HG03025 (cell line): ENCODE measurements around the gene E4F1.
"Not testable (repeated sequence)": the region's sequence is repeated elsewhere in the genome, so short reads cannot be mapped to it uniquely, and the experiment has no call there.

Experiments
- ATAC-seq: cut with Tn5 transposase; IDR thresholded peaks from one replicate; pipeline ENCODE4 v1.9.1; 2021; ENCODE audit warnings: mild to moderate bottlenecking, moderate library complexity; ENCODE audit not compliant: unreplicated experiment, low FRiP score

E4F1 gene

DNA sequence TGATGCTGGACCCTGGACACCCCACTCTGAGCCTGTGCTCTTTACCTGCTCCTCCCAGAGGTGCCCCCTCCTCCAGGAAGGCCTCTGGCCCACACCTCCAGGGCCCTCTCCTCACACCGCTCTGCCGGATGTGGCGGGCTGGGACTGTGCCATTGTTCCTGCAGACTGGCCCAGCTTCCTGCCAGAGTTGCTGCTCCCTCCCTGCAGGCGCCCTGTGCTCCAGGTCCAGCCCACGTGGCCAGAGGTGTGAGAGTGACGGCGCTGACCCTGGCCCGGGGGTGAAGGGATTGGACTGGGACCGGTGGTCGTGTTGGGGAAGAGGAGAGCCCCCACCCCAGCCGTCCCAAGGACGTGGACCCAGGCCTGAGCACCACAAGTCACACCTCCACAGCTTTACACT is 5.7 kb downstream of the E4F1 start:
- no peak for ATAC-seq

DNA sequence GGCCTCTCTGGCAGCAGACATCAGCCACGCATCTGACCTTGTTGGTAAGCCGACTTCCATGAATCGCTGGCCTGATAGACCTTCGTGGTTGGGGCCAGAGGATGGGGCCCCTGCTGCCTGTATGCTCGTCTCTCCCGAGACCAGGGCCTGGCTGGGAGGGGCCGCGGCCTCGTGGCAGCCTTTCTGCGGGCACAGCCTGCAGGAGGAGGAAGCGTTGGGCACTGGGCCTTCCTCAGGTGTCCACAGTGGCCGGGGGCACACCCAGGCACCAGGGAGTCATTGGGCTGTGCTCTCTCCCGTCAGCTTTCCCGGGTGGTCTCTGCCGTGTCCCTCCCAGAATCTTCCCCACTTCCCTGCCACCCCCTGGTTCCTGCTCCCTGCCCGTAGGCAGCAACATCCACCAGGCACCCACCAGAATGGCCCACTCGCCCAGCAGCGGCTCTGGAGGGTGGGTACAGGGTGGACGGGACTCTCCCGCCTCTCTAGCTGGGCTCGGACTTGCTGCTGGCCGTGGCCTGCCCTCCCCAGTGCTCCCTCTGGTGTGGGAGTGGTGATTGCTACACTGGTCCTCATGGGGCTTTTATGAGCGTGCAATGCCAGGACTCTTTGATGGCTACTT is 6.3 kb downstream of the E4F1 start:
- ATAC-seq = no peak

- ATAC-seq = no peak
Measured at GRCh38 chr16:2230376-2230775, 7.0 kb downstream of the E4F1 start.

DNA sequence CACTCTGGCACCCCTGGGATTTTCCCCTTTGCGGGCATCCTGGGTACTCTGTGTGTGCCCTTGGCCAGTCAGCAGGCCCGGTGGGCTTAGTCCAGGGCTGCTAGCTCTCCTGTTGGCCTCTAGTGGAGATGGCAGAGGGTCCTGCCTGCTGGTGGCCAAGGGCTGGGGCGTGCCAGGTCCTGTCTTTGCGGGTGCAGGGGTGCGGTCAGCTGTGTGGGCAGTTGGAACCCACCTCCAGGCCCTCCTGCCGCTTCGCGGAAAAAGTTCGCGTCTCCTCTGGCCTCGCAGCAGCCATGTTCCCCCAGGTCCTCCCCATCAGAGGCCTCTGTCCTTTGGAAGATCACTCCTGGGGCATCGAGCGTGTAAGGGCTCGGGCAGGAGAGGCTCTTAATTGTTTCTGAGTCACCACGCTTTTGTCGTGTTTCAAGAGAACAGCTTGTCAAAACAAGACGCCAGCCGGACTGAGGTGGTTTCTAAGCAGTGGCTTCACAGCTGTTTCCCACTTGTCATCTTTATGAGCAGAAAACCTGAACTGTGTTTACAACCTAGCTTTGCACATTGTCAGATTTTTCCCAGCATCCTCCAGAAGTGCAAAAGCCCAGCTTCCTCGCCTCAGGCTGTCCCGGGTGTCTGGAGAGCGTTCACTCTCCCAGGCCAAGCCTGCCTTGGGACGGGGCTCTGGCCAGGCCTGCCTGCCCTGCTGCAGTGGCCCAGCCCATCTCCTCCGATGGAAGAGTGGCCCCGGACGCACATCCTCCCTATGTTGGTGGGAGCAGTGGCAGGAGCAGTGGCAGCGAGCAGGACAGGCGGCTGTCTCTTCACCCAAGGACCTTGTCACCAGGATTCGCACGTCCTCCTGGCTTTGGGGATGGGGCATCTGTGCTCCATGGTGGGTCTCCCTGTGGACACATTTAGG is 7.9 kb downstream of the E4F1 start:
- ATAC-seq = no peak

GRCh38 chr16:2232094-2232990 is 9.0 kb downstream of the E4F1 start:
- ATAC-seq = no peak

- no peak for ATAC-seq
Measured at GRCh38 chr16:2233046-2233775, 9.8 kb downstream of the E4F1 start.

GRCh38 chr16:2233872-2234812 is 10.8 kb downstream of the E4F1 start:
- no peak for ATAC-seq

GRCh38 chr16:2234813-2235170 is 11.4 kb downstream of the E4F1 start:
- ATAC-seq = no peak

DNA sequence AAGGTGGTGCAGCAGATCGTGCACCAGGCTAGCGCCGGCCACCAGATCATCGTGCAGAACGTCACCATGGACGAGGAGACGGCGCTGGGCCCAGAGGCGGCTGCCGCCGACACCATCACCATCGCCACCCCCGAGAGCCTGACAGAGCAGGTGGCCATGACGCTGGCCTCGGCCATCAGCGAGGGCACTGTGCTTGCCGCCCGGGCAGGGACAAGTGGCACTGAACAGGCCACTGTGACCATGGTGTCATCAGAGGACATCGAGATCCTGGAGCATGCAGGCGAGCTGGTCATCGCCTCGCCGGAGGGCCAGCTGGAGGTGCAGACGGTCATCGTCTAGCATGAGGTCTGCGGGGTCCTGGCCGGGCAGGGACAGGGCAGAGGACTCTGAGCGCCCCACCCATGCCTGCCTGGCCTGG is 11.9 kb downstream of the E4F1 start:
- ATAC-seq = no peak

GRCh38 chr16:2235695-2236336 is 12.4 kb downstream of the E4F1 start:
- ATAC-seq = no peak

DNA sequence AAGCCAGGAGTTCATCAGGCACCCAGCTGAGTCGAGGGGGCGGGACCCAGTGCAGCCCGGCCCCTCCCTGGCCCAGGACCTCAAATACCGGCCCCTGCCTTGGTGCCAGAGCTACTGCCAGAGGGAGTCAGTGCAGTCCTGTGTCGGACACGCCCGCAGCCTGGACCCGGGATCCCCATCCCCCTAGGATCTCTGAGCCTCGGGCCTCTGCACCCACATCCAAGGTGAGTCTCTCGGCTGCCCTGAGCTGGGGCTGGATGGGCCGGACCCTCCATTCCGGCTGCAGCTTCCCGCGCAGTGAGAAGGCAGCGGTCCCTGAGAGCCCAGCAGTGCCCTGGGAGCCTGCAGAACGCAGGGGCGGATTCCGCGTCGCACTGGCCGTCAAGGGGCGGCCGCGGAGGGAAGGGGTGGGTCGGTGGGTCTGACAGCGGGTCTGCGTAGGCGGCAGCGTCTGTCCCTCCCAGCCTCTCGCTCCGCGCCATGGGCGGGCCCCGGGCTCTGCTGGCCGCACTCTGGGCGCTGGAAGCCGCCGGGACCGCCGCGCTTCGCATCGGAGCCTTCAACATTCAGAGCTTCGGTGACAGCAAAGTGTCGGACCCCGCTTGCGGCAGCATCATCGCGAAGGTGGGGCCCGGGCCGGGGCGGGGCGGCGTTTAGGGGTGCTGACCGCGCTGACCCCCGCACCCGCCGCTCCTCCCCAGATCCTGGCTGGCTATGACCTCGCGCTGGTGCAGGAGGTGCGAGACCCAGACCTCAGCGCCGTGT is 13.1 kb downstream of the E4F1 start, which contains the start of gene DNASE1L2:
Gene DNASE1L2 (plus strand): TSS at position 108 of the 765 bp plus-strand sequence. CDS start 373 bp downstream, at position 481.
- no peak for ATAC-seq

DNA sequence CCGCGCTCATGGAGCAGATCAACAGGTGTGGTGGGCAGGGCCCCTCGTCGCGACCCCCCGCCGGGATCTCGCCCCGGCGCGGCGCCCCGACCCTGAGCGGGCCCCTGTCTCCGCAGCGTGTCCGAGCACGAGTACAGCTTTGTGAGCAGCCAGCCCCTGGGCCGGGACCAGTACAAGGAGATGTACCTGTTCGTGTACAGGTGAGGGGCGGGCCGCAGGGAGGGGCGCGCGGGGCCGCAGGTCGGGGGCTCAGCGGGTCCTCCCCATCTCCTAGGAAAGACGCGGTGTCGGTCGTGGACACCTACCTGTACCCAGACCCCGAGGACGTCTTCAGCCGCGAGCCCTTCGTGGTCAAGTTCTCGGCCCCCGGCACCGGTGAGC is 13.7 kb downstream of the E4F1 start:
- ATAC-seq = no peak

DNA sequence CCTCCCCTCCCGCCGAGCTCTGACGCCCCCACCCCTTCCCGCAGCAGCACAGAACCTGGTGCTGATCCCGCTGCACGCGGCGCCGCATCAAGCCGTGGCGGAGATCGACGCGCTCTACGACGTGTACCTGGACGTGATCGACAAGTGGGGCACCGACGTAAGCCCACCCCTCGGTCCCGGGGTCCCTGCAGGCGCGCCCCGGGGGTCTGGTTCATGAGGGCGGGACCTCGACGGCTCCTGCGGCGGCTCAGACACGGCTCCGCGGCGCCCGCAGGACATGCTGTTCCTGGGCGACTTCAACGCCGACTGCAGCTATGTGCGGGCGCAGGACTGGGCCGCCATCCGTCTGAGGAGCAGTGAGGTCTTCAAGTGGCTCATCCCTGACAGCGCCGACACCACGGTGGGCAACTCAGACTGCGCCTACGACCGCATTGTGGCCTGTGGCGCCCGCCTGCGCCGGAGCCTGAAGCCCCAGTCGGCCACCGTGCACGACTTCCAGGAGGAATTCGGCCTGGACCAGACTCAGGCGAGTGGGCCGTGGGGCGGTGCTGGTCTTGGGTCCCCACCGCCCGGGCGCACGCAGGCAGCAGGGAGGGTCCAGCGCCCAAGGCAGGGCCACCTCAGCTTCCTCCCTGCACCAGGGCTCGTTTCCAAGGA is 14.2 kb downstream of the E4F1 start:
- no peak for ATAC-seq

DNA sequence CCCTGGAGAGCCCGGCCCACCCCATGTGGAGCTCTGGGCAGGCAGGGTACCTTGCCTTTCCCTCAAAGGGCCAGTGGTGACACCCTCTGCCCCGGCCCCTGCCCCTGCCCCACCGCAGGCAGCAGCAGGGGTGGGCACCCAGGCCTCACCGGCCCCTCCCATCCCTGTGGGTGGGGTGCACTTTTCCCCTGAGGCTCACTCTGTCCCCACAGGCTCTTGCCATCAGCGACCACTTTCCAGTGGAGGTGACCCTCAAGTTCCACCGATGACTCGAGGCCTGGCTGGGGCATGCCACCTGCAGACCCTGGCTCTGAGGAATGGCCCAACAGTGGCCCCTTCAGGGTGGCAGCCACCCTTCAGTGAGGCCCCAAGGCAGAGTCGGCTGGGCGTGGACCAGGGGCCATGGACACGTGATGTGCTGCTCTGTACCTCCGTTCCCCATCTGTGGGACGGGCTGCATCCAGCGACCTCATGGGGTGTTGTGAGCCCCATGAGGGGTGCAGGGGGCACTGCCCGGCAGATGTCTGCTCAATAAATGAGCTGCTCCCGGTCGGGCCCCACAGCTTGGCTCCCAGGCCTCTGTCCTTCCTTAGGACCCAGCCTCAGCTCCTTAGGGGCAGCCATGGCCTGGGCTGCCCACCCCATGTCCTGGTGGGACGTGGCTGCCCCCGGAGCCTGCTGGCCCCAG is 14.9 kb downstream of the E4F1 start:
- no peak for ATAC-seq

DNA sequence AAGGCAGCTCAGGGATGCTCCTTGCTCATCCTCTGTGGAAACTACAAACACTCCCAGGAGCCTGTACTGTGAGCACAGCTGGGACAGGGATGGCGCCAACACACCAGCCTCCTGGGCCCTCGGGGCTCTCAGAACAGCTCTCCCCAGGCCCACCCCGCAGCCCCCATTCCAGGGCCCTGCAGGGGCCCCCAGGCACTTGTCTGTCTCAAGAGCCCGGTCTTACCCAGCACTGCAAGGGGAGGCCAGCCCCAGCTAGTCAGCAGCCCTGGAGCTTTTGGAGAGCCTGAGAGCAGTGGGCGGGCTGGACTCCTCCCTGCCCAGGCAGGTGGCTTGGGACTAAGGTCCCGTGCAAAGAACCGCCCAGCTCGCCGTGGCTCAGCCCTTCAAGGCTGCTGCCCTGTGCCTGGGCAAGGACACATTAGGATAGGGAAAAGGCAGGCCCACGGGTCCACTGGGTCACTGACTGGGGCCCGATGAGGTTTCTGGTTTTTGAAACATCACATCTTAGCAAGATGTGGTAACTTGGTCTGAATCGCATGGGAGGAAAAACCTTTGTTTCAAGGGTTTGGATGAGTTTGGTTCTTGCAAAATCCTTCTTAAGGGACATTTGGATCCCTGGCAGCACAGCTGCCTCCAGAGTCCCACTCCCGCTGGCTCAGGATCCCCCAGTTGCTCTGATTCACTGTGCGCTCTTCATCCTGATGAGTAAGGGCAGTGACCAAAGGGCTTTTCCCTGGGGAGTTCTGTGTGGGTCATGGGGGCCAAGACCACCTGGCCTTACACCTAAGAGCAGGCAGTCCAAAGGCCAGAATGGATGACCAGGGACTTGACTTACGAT is 15.7 kb downstream of the E4F1 start:
- ATAC-seq = no peak

DNA sequence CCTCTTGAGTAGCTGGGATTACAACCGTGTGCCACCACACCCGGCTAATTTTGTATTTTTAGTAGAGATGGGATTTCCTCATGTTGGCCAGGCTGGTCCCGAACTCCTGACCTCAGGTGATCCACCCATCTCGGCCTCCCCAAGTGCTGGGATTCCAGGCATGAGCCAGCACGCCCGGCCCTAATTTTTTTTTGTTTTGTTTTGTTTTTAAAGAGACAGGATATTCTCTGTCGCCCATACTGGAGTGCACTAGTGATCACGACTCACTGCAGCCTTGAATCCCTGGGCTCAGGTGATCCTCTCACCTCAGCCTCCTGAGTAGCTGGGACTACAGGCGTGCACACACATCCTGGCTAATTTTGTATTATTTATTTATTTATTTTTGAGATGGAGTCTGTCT is 16.9 kb downstream of the E4F1 start:
- ATAC-seq = not testable (repeated sequence)
